NCI-H128 (cell line): ENCODE results near the gene CRADD.

Experiments used
- DNase-seq: peaks from one replicate; lab custom pipeline; 2025; ENCODE audit not compliant: unreplicated experiment; lab: John Stamatoyannopoulos, UW

The CRADD gene

DNA sequence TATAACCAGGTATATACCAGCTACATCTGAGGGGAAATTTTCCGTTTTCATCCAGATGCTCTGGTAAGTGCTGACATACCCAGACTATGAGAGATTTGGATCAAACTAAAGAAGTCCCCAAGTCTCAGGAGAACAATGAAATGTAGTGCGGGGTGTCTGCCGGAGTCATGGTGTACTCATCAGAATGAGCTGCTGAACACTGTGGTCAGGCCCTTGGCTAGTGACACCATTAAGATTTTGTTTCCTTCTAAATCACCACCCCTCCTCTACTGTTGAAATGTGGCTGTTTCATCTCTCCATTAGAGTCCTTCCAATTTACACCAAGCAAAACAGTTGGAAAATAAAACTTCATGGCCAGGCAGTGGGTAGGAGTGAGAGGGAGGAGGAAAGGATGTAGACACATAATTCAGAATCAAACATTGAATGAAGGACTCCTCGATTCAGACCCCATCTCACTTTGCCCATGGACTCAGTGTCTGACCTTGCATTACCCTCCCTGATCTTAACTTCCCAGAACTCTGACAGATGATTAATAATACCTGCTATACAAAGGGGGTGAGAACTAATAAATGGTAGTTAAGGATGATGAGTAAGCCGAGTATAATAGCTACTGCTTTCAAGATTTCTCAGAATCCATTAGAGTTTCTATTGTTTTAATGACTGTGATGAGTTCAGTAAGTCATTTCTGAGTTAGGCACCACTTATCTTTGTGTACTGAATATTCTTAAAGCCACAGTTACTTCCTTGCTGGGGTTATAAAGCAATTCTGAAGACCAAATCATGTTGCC, 127.4 kb downstream of the CRADD start:
- no peak for DNase-seq

DNA sequence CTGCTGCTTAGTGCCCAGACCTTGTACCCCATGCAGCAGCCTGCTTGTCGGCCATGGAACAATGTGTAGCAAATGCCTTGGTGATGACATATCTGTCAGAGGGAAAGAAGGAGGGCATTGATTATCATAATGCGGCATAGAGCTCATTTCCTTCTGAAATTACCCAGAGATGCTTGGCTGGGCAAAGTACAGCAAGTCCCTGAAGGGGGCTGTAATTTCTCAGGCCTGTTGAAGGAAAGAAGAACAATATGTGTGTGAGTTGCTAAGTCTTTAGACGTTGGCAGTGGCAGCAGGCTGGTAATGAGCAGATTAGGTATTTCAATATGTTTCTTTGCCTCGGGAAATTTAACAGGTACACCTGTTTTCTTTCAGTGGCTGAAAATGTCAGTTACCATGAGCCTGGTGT, 128.6 kb downstream of the CRADD start:
- no peak for DNase-seq

DNA sequence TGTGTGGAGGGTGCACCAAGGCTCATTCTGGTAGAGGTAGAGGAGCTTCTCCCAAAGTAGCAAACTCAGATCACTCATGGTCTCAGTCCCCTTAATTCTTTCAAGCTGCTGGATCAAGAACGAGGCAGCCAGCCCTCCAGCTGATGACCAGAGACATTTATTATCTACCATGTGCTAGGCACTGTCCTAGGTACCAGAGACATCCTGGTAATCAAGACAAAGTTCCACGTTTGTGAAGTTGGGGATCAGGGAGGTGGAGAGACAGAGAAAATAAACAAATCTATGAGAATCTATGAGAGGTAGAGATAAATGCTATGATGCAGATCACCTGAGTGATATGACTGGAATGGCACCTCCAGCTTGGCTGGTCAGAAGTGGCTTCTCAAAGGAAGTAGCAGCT, 130.2 kb downstream of the CRADD start:
- no peak for DNase-seq

DNA sequence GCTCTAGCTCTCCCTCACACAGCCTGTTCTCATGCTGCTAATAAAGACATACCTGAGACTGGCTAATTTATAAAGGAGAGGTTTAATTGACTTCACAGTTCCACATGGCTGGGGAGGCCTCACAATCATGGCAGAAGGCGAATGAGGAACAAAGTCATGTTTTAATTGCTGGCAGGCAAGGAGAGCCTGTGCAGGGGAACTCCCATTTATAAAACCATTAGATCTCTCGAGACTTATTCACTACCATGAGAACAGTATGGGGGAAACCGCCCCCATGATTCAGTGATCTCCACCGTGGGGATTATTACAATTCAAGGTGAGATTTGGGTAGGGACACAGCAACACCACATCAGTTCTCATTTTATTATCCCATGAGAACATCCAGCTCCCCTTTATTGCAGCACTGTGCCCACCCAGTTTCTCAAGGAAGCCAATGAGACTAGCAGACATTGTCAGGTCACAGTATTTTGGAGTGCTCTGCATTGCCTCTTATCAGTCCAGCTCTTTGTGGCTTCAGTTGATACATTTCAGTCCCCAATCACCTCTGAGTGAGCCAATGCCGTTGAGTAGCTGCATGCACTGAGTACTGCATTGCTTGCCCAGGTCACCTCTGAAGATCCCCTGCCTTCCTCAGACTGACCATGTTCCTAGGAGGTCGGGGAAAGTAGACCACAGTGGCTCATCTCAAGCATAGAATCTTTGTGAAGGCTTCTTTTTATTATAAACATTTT, 131.2 kb downstream of the CRADD start:
- DNase-seq = no peak

DNA sequence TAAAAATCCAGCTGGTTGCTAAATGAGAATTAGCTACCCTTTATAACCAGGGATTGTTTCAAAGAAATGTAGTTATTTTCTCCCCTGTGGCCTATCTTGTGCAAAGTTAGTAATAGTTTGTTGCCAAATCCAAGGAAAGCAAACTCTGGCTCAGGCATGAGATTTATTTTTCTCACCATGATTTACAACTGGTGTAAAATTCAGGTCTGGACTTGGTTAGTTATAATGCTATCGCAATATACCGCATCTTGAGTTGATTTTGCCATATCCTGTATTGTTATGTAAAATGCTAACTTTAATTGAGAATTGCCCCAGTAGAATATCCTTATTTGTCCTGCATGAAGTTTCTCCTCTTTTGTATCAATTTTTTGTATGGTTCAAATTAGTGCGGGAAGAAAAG, 135.5 kb downstream of the CRADD start:
- no peak for DNase-seq

DNA sequence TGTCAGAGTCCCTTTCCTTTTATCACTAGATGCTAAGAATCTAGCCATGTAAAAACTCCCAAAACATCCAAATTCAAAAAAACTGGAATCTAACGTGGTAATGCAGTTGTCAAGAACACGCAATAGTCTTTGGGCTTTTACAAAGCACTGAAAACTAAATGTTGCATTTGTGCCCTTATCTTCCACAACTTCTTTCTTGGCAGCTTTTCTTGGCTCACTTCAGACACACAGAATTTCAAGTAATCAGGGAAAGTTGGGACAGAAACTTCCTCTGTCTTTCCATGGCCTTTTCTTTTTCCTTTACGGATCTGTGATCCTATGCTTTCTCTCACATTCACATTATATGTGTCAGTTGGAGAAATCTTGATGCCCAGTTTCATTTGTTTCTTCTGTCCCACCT, 136.0 kb downstream of the CRADD start:
- no peak for DNase-seq

DNA sequence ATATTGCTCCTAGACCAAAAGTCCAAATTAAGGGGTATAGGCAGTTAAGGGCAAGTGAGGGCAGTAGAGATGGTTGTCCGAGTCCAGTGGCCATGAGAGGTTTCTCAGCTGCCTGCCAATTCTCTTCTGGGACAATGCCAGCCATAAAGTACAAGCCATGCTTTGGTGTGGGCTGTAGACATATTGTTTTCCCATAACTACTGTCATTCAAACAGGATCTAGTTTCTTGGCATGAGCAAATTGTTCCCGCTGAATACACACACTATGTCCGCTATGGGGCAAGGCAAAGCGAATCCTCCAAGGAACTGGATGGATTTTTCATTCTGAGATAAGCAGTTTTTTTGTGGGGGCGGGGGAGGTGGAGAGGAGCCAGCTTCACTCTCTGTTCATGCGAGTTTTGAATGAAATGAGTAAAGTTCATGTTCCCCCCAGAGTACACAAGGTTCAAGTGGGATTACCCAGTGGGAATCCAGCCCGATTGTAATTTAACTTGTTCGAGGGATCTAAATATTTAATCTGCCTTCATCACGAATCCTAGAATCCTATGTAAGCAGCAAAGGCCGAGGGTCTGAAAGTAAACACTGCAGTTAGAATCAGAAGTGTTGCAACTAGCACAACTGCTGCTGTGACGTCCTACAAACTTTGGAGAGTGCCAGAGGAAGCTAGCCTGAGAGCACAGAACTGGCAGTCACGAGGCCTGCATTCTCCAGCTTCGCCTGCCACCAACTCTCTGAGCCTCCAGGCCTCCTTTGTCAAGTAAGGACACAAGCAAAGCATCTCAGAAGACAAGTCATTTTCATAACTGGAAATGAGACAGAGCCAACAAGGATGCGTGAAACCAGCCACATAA, 137.0 kb downstream of the CRADD start:
- DNase-seq = no peak

DNA sequence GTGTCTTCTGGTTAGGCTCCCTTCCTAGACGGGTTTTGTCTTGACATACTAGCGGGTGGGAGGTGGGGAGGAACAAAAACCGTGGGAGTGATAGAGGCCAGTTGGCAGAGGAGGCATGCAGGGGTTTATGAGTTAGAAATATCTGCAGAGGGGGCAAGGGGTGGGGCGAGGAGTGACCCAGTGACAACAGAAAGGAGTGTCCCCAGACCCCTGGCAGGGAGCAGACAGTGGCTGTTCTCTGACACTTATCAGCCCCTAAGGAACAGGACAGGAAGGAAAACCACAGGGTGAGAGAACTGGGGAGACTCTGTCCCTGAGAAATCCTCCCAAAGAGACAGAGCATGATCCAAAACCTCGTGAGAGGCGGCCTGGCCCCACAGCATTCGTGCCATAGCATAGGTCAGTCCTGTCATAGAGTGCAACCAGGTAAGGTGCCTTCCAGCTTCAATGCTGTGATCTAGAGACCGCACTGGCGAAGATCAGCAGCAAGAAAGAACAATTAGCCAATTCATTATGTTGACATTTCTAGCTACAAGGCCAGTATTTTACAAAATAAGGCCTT, 141.4 kb downstream of the CRADD start:
- DNase-seq = no peak

DNA sequence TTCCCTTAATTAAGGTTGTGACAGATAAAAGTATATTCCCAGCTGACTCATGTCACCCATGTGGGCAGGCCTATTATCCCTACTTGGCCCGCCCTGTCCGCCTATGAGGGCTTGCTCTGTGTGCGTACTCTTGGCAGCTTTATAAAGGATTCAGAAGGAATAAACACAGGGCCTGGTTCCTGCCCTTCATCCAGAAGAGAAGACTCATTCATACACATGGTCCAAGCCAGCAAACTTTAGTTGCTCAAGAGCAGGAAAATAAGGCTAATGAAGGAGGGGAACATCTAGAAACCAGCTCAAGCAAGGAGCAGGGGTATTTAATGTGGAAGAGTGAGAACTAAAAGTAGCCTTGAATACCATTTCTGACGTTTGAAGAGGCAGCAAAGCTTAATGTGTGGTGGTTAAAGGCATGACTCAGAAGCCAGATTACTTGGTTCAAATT, 141.9 kb downstream of the CRADD start:
- no peak for DNase-seq

DNA sequence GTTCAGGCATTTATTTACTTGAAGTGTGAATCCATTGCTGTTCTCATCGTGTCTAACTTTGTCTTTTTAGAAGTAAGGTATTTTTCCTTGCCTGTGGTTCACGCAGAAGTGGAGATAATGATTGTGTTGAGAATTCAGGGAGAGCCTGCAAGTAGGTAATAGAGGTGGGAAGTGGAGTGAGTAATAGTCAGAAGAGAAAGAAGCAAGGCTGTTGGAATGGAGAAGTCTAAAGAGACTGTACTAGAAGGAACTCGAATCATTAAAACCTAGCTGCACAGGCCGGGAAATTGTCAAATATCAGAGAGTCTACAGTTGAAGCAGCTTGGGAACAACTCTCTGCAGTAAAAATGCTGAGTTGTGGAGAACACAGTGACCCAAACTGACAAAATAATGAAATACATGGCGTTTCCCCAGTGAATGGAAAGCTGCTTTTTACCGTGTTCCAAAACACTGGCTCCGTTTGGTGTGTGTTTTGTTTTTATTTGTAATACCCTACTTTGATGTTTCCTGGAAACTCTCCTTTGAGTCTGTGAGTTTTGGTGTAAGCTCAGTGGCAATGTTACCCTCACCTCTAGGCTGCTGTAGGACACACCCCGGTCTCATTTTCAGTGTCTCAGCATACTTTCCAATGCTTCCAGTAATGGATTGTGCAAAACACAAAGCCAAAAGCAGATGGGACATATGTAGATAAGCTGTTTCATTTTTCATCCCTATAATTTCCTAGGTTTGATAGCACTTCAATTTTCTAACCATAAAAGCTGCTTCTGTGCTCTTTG, 146.6 kb downstream of the CRADD start:
- DNase-seq = no peak

DNA sequence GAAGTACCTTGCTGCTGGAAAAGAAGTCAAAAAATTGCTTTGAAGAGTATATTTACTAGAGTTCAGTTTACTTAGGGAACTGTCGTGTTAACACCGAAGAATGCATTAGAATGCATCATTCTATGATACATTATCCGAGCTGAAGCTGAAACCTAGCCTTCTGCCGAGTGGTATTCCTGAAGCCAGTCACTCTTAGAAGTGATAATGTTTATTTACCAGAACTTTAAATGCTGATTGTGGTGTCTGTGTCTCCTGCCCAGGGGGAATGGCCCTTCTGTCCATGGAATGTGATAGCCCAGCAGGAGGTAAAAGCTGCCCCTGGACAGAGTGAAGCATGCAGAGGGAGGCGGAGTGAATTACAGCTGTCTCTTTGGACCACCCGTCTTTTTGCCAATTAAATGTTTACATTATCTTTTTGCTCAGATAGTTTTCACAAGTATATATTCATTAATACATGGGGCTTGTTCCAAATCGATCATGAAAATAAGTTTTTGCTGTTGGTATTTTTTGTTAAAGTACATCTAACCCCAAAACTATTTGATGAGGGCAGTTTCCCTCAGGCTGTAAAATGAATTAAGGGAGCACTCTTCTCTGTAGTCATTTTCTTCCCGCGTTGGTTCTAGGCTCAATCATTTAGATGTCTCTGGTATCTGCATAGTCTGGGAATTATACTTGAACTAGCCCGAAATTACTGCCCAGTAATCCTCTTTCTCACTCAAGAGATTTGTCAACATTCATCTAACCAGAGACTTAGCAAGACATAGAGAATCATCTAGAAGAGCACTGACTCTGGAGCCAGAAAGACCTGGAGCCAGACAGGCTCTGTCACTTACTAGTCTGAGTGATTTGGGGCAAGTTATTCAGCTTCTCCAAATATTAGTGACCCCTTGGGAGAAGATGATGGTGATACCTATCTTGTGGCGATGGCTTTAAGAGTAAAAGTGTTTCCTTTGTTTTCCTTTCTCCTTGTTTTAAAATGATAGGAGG, 147.6 kb downstream of the CRADD start:
- no peak for DNase-seq

DNA sequence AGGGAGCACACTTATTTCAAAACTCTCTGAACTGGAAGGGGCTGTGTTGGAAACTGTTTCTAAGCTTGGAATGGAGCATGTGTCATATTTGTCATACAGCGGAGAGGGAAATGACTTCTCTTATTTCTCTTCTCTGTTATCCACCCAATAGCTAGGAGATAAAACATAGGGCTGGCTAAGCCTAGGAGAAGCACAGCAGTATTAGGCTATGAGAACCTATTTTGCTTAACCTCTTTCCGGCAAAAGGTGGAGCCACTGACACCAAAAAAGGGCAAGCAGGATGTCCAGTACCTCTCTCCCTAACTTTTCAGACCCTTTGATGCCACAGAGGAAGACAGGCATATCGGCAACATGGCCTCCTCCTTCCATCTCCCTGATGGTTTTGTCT, 148.3 kb downstream of the CRADD start:
- DNase-seq = no peak

DNA sequence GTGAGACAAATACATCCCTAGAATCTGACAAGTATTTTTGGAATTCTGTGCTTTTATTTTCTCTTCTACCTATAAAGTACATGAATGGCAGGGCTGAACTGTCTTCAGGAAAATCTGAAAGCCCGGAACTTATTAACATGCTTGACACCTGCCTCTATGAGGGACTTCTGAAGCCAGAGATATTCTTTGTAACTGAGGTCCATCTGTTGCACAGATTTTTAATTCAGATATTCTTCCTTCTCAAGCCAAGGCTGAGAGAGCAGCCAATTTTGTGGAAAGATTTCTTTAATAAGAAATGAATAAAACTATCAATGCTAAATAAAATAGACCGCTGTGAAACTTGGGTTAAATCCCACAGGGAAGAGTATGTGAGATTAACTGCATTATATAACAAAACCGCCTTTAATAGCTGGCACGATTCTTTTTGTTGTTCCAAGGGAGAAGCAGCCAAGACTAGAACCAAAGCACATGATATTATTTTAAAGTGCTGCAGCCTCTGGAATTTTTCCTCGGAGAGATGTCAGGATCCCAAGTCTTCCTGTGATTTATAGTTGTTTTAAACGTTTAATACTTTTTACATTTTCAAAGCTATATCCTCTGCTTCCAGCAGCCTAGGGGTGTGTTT, 148.9 kb downstream of the CRADD start:
- DNase-seq = no peak

DNA sequence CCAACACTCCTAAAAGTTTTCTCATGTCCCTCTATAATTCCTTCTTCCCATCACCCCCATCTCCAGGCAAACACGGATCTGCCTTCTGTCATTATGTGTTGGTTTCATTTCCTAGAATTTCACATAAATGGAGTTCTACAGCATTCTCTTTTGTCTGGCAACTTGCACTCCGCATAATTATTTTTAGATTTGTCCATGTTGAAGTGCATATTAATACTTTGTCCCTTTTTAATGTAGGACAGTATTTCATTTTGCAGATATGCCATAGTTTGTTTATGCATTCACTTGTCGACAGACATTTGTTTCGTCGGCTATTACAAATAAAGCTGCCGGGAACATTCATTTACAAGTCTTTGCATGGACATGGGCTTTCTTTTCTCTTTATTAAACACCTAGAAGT, 150.0 kb downstream of the CRADD start:
- no peak for DNase-seq

DNA sequence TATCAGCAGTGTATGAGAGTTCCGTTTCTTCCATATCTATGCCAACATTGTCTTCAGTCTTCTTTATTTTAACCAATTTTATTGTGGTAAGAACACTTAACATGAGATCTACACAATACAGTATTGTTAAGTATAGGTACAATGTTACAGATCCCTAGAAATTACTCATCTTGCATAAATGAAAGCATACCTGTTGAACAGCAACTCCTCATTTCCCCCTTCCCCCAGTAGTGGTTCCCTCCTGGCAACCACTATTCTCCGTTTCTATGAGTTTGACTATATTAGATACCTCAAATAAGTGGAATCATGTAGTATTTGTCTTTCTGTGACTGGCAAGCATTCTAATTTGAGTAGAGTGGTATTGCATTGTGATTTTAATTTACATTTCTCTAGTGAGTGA, 150.5 kb downstream of the CRADD start:
- no peak for DNase-seq

DNA sequence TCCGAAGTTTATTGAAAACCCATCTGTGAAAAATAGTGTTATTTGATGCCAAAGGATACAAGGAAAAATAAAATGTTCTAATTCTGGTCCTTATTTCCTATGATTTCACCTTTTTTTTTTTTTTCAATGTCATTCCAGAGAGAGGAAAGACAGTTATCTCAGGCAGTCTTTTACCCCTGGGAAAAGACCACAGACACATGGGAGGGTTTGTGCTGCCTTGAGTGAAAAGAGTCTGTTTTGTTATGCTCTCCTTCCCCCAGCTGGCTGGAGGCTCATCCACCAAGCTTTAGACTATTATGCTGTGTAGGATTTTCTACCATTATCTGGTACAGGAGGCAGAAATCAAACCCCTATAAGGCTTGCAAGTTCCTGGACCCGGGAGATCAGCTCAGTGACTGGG, 151.8 kb downstream of the CRADD start:
- DNase-seq = no peak

DNA sequence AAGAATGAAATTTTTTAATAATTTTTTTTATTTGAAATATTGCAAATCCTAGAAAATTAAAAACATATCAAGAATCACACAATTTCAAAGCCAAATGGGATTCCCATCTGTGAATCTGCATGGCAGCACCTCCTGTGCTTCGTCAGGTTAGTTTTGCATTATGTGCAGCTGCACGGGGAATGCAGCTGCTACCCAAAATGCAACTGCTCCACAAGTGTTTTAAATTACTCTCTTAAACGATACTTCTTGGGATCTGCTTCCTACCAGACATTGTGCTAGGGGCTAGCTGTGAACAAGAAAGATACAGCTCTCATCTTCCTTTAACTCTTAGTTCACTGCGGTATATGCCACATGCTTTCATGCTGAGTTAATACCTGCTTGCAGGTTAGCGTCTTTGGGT, 154.2 kb downstream of the CRADD start:
- DNase-seq = no peak

DNA sequence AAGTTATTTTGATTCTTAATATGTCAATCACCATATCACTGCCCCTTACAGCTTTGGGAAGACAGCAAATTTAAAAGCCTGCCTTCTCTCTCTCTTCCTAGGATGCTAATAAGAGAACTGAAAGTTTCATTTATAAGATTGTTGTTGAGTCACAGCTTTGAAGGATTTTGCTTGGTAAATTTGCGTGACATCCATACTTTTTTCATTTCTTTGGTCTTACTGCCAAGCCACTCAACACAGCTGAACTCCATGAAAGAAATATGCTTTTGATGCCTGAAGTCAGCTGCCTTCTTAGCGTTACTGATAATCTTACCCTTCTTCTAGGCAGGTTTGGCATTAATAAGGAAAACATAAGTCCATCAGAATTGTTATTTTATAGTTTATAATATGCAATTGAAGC, 155.0 kb downstream of the CRADD start:
- no peak for DNase-seq

DNA sequence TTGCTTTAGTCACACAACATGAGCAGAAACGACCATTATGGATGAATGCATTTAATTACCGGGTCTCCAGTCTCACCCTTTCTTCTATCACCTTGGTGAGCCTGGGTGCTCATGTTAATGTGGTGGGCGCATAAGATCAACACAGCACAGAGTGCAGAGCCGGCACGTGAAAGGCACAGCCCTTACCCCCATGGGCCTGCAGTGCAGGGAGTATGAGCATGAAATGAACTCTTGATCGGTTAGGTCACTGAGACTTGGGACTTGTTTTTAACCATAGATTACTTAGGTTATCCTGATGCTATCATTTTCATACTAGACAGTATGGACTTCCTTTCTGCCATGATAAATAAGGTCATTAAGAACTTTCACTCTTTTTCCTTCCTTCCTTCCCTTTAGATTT, 156.8 kb downstream of the CRADD start:
- no peak for DNase-seq
